Parathyroid adenoma (tissue), 2 donors: ENCODE measurements around the gene MAN2A2.
"Not testable (repeated sequence)": the region's sequence is repeated elsewhere in the genome, so short reads cannot be mapped to it uniquely, and the experiment has no call there.

Experiments
- H2AFZ ChIP-seq: fragments of 300-600 bp; sonication (generic); one replicate; pipeline ENCODE4 v1.7.0; 2017; ENCODE audit warnings: antibody characterized with exemption, mild to moderate bottlenecking
- H3K27ac ChIP-seq: fragments of 300-600 bp; sonication (generic); one replicate; pipeline ENCODE4 v1.7.0; 2017
- H3K27me3 ChIP-seq: fragments of 300-600 bp; sonication (generic); one replicate; pipeline ENCODE4 v1.7.0; 2017; ENCODE audit warnings: low read length; ENCODE audit not compliant: control insufficient read depth, insufficient read depth
- H3K36me3 ChIP-seq: fragments of 300-600 bp; sonication (generic); one replicate; pipeline ENCODE4 v1.7.0; 2017; ENCODE audit warnings: low read length; ENCODE audit not compliant: control insufficient read depth, insufficient read depth
- H3K4me1 ChIP-seq: fragments of 300-600 bp; sonication (generic); one replicate; pipeline ENCODE4 v1.7.0; 2017; ENCODE audit warnings: control low read depth
- H3K4me2 ChIP-seq: fragments of 300-600 bp; sonication (generic); one replicate; pipeline ENCODE4 v1.7.0; 2017; ENCODE audit warnings: low read length
- H3K4me3 ChIP-seq: fragments of 300-600 bp; sonication (generic); one replicate; pipeline ENCODE4 v1.7.0; 2017; ENCODE audit warnings: low read depth, low read length
- H3K79me2 ChIP-seq: fragments of 300-600 bp; sonication (generic); one replicate; pipeline ENCODE4 v1.7.0; 2017; ENCODE audit warnings: control low read depth
- H3K9ac ChIP-seq: fragments of 300-600 bp; sonication (generic); one replicate; pipeline ENCODE4 v1.7.0; 2017; ENCODE audit warnings: mild to moderate bottlenecking
- H3K9me3 ChIP-seq: fragments of 300-600 bp; sonication (generic); one replicate; pipeline ENCODE4 v1.7.0; 2017; ENCODE audit warnings: low read length; ENCODE audit not compliant: control insufficient read depth
- TF ChIP-seq, protein P1 (sequence below): fragments of 300-600 bp; sonication (generic); IDR thresholded peaks from one replicate; pipeline ENCODE4 v1.7.0; 2017; ENCODE audit warnings: antibody characterized with exemption, mild to moderate bottlenecking
- donor health status: primary hyperparathyroidism.

The MAN2A2 gene

DNA sequence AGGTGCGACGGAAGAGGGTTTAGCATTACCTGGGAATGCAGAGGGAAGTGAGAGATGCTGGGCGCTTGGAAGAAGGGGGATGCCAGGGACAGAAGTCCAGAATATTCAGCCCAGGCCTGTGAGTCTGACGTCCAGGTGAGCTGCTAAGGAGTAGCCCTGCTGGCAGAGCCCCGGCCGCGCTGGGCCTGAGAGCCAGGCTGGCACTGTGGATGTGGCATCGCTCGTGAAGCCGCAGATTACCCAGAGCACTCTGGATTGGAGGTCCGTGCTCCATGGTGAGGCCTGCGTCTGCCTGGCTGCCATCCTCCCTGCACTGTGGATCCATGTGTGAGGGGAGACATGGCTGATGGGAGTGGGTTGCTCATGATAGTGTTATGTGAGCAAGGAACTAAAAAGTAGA, 14.5 kb downstream of the MAN2A2 start:
- no peak overlapping the region for H3K27ac ChIP-seq
- no peaks in the 10 kb centered on the region for H3K9me3 ChIP-seq
- no peaks in the 10 kb centered on the region for H3K36me3 ChIP-seq
- H2AFZ ChIP-seq = no peak overlapping the region
- H3K27me3 ChIP-seq = no peaks in the 10 kb centered on the region
- H3K4me1 ChIP-seq = no peaks in the 10 kb centered on the region
- H3K9ac ChIP-seq = no peak overlapping the region
- H3K4me3 ChIP-seq = no peak overlapping the region
- H3K79me2 ChIP-seq = no peaks in the 10 kb centered on the region
- TF ChIP-seq, protein P1, sequence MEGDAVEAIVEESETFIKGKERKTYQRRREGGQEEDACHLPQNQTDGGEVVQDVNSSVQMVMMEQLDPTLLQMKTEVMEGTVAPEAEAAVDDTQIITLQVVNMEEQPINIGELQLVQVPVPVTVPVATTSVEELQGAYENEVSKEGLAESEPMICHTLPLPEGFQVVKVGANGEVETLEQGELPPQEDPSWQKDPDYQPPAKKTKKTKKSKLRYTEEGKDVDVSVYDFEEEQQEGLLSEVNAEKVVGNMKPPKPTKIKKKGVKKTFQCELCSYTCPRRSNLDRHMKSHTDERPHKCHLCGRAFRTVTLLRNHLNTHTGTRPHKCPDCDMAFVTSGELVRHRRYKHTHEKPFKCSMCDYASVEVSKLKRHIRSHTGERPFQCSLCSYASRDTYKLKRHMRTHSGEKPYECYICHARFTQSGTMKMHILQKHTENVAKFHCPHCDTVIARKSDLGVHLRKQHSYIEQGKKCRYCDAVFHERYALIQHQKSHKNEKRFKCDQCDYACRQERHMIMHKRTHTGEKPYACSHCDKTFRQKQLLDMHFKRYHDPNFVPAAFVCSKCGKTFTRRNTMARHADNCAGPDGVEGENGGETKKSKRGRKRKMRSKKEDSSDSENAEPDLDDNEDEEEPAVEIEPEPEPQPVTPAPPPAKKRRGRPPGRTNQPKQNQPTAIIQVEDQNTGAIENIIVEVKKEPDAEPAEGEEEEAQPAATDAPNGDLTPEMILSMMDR = no peak
- no peak overlapping the region for H3K4me2 ChIP-seq

DNA sequence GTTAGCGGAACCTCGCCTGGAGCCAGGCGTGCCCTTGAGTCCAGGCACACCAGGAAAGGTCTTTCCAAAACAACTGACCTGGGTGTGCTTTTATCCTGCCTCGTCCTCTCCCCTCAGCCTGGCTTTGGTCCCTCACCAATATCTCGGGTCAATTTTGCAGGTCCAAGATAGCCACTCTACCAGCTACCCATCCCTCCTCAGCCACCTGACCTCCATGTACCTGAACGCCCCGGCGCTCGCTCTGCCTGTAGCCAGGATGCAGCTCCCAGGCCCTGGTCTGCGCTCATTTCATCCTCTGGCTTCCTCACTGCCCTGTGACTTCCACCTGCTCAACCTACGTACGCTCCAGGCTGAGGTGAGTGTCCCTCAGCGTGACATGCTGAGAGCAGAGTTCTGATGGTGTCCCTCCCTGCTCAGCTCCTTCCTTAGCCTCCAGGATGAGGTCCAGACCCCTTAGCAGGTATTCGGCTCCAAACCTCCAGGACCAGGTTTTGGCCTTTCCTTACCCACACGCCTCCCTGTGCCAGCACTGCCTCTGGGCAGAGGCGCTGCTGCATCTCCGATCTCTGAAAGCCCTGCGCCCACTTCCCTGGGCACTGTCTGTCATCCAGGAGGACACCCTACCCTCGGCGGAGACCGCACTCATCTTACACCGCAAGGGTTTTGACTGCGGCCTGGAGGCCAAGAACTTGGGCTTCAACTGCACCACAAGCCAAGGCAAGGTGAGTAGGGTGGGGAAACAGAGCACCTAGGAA, 15.1 kb downstream of the MAN2A2 start:
- Histone ChIP-seq H3K4me3 (no peak overlapping the region), H3K9me3 (no peaks in the 10 kb centered on the region), H3K4me1 (no peaks in the 10 kb centered on the region), H3K27me3 (no peaks in the 10 kb centered on the region), H2AFZ (no peak overlapping the region), H3K36me3 (no peaks in the 10 kb centered on the region), H3K9ac (no peak overlapping the region), H3K27ac (no peak overlapping the region), H3K79me2 (no peaks in the 10 kb centered on the region), H3K4me2 (no peak overlapping the region)
- TF ChIP-seq, protein P1 = no peak

DNA sequence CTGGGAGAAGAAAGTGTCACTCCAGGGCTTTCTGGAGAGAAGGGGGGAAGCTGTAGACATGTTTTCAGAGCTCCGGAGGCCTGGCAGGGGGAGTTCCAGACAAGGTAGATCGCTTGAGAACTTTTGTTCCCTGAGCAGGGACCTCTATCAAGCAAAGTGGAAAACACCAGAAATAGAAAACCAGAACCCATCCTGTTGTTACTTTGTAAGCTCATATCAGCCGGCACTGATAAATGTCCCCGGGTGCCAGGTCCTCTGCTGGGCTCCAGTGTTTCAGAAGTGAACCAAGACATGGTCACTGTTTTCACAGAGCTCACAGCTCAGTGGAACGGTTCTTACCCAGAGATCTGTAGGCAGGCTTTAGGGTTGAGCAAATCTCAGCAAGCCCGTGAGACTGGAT, 15.7 kb downstream of the MAN2A2 start:
- H3K9ac ChIP-seq = no peak overlapping the region
- no peaks in the 10 kb centered on the region for H3K4me1 ChIP-seq
- no peaks in the 10 kb centered on the region for H3K79me2 ChIP-seq
- H3K4me2 ChIP-seq = no peak overlapping the region
- H3K9me3 ChIP-seq = no peaks in the 10 kb centered on the region
- H3K27me3 ChIP-seq = no peaks in the 10 kb centered on the region
- no peak overlapping the region for H2AFZ ChIP-seq
- TF ChIP-seq, protein P1 = no peak
- H3K27ac ChIP-seq = no peak overlapping the region
- H3K36me3 ChIP-seq = no peaks in the 10 kb centered on the region
- no peak overlapping the region for H3K4me3 ChIP-seq

DNA sequence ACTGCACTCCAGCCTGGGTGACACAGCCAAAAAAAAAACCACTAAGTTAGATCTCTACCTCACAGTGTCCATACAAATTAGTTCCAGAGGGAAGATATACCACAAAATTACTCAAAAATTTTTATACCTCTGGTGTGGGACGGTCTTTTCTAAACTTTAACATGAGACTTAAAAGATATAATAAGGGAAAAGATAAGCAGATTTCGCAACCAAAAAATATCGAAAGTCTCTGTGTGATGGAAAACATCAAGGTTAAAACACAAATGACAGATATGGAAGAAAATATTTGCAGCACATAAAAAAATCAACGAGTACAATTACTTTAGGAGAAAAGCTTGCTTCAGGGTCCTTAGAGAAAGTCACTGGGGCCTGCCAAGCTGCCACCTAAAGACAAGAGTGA, 18.8 kb downstream of the MAN2A2 start:
- no peak overlapping the region for H3K4me3 ChIP-seq
- H3K27me3 ChIP-seq = no peaks in the 10 kb centered on the region
- TF ChIP-seq, protein P1 = no peak
- no peak overlapping the region for H3K27ac ChIP-seq
- H3K36me3 ChIP-seq = no peaks in the 10 kb centered on the region
- H3K79me2 ChIP-seq = no peaks in the 10 kb centered on the region
- H3K9ac ChIP-seq = no peak overlapping the region
- no peaks in the 10 kb centered on the region for H3K4me1 ChIP-seq
- no peak overlapping the region for H3K4me2 ChIP-seq
- no peaks in the 10 kb centered on the region for H3K9me3 ChIP-seq
- no peak overlapping the region for H2AFZ ChIP-seq

DNA sequence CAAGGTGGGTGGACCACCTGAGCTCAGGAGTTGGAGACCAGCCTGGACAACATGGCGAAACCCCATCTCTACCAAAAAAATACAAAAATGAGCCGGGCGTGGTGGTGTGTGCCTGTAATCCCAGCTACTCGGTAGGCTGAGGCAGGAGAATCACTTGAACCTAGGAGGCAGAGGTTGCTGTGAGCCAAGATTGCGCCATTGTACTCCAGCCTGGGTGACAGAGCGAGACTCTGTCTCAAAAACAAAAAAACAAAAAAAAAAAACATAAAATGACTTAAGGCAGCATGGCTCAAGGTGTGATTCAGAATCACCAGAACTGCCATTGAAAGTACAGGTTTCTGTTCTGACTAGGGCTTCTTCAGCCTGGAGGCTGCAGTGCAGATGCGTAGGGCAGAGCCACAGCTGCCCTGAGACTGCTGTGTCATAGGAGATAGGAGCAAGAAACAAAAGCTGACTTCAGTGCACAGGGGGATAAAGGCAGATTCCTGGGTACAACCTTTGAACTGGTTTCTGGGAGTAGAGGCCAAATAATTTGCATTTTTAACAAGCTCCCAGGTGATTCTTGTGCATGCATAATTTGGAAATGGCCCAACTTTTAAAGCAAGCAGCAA, 19.7 kb downstream of the MAN2A2 start:
- not testable (repeated sequence) for H3K27me3 ChIP-seq, H3K79me2 ChIP-seq, H3K27ac ChIP-seq, H3K4me1 ChIP-seq, H3K36me3 ChIP-seq, H2AFZ ChIP-seq, H3K4me3 ChIP-seq, H3K9me3 ChIP-seq, H3K4me2 ChIP-seq, H3K9ac ChIP-seq
